GM18505 (cell line): ENCODE results near the gene COPS6.
A peak's percentile ranks its signal among the peaks of the same experiment; 100 is the strongest.
"Not testable (repeated sequence)": the region's sequence is repeated elsewhere in the genome, so short reads cannot be mapped to it uniquely, and the experiment has no call there.

Source experiments
- ATAC-seq: cut with Tn5 transposase; IDR thresholded peaks from one replicate; pipeline ENCODE4 v1.9.1; 2021; ENCODE audit not compliant: unreplicated experiment
- POLR2A ChIP-seq: IDR thresholded peaks from 4 replicates; pipeline ENCODE4 v1.6.1; 2011; ENCODE audit warnings: borderline replicate concordance; ENCODE audit not compliant: insufficient read depth, insufficient read length; ENCODE audit errors: extremely low read depth

Gene COPS6

DNA sequence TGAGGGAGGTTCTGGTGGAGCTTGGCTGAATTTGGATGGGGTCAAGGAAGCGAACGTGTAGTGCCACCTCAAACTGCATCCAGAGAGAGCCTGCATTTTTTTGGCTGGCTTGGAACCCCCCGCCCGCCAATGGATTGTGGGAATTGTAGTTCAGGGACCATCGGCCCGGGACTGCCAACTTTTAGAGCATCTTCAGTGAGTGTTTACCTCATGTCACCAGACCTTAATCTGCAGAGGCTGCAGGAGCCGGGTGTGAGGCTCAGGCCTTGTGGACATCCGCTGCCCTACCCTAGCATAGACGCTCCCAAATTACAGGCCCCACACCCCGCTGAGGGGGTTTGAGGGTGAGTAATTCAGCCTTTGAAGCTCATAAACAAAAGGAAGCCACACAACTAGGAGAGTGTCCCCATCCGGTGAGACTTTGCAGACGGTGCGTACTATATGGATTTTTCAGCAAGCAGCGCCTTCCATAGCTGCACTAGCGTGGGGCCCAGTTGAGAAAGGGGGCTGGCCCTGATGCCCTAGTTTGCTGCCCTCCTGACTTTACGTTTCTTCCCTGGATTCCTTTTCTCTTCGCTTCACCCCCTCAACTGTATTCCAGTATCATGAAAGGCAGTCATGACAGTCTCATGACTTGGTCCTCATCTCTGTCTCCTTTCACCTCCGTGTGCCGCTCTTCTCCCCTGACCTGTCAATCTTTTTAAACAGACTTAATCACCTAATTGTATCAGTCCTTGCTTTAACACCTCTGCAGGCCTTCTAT, 31.4 kb downstream of the COPS6 start:
- TF ChIP-seq POLR2A: no peak
- ATAC-seq: peak; percentile 27

GRCh38 chr7:100120733-100121036, 31.9 kb downstream of the COPS6 start:
- TF ChIP-seq POLR2A: no peak
- no peak for ATAC-seq

DNA sequence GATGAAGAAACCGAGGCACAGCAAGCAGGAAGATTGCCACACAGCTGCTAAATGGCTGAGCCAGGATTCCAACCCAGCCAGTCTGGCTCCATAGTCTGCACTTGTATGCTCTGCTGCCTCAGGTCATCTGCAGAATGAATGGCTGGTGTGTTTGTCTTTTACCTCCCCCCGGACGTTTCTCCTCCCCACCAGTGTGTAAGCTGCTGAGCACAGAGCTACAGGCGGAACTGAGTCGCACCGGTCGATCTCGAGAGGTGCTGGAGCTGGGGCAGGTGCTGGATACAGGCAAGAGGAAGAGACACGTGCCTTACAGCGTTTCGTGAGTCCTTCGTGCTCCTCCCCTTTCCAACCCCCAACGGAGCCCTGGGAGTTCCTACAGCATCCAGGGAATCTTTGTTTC, 33.3 kb downstream of the COPS6 start:
- TF ChIP-seq POLR2A: no peak
- no peak for ATAC-seq

GRCh38 chr7:100122568-100122967, 33.8 kb downstream of the COPS6 start:
- ATAC-seq: no peak
- no peak for TF ChIP-seq POLR2A

DNA sequence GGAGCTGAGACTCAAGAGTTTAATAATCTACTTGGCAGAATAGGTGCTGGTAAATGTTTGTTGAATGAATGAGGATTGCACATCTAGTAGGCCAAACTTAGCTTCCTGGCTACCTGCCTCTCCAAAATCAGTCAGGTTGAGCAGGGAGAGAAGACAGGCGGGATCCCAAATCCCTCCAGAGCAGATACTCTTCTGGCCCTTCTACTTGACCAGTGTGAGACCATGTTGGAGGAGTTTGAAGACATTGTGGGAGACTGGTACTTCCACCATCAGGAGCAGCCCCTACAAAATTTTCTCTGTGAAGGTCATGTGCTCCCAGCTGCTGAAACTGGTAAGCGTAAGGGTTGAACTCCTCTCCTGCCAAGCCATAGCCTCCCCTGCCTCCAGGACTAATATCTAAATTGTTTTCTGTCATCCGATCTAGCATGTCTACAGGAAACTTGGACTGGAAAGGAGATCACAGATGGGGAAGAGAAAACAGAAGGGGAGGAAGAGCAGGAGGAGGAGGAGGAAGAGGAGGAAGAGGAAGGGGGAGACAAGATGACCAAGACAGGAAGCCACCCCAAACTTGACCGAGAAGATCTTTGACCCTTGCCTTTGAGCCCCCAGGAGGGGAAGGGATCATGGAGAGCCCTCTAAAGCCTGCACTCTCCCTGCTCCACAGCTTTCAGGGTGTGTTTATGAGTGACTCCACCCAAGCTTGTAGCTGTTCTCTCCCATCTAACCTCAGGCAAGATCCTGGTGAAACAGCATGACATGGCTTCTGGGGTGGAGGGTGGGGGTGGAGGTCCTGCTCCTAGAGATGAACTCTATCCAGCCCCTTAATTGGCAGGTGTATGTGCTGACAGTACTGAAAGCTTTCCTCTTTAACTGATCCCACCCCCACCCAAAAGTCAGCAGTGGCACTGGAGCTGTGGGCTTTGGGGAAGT, 35.8 kb downstream of the COPS6 start:
- ATAC-seq: no peak
- no peak for TF ChIP-seq POLR2A

- no peak for TF ChIP-seq POLR2A
- ATAC-seq: no peak
Observed at GRCh38 chr7:100126239-100126930, 37.6 kb downstream of the COPS6 start.

GRCh38 chr7:100126931-100127865, 38.4 kb downstream of the COPS6 start, which contains the start of gene MBLAC1:
TSS of gene MBLAC1 (plus strand) at chr7:100126967. CDS start at chr7:100127396, 429 bp downstream.
- ATAC-seq: peak; percentile 63
- TF ChIP-seq POLR2A: peak; percentile 81

DNA sequence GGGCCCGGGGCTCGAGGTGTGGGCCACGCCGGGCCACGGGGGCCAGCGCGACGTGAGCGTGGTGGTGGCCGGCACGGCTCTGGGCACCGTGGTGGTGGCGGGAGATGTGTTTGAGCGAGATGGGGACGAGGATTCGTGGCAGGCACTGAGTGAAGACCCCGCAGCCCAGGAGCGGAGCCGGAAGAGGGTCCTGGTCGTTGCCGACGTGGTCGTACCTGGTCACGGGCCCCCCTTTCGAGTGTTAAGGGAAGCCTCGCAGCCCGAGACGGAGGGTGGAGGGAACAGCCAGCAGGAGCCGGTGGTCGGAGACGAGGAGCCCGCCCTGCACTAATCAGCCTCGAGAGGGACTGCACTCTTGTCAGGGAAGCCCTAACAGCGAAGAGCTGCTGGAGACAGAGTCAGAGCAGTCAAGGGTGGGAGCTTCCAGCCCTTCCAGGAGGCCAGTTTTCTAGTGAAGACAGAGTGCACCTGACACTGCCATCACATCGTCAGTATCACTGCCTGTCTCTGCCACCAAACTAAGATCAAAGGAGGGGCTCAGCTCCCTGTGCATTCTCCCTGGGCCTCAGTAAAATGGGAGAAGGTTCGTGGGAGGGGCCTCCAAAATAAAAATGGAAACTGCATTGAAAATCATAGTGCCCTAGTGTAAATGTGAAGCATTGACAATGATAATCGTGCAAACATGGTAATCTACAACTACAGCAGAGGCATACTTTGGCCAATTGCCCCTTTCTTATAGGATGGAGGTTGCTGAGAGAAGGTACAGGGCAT, 39.3 kb downstream of the COPS6 start:
- ATAC-seq: peak; percentile 7
- TF ChIP-seq POLR2A: no peak

GRCh38 chr7:100128637-100128963, 39.8 kb downstream of the COPS6 start:
- no peak for TF ChIP-seq POLR2A
- no peak for ATAC-seq

DNA sequence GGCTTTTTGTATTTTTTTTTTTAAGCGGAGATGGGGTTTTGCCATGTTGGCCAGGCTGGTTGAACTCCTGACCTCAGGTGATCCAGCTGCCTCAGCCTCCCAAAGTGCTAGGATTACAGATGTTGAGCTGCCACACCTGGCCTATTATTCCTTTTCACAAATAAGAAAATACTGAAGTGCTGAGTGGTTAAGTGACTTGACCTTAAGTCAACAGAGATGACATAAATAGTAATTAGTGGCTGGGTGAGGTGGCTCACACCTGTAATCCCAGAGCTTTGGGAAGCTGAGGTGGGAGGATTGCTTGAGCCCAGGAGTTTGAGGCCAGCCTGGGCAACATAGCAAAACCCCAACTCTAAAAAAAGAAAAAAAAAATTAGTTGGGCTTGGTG, 41.4 kb downstream of the COPS6 start:
- ATAC-seq: not testable (repeated sequence)

DNA sequence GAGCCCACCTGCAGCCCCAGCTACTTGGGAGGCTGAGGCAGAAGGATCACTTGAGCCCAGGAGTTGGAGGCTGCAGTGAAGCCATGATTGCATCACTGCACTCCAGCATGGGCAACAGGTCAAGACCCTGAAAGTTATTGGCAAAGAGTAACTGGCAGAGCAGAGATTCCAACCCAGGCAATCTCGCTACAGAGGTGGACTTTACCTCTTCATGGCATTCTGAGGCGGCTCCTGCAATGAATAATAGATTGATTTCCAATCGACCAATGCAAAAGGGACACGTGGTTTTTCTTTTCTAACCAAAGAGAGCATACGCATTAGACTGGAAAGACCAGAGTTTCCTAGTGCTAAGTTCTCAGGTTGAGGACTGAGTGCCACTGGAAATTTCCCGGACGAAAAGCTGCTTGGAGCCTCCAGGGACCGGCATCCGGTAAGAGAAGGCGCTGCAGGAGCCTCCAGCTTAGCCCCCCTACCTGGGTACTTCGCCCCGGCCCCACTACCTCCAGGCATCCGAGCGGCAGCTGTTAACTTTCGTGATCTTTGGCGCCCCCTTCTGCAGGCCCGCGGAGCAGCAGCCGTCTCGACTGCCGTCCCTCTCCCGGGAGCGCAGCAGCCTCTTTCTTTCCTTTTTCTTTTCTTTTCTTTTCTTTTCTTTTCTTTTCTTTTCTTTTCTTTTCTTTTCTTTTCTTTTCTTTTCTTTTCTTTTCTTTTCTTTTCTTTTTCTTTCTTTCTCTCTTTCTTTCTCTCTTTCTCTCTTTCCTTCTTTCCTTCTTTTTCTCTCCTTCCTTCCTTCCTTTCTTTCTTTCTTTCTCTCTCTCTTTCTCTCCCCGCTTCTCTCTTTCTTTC, 42.1 kb downstream of the COPS6 start:
- TF ChIP-seq POLR2A: no peak
- no peak for ATAC-seq
